ENCODE results near the gene RNF157.

RNF157 gene

GRCh38 chr17:76263896-76264295 lies 23.6 kb upstream of the RNF157 start:
- H3K4me3 ChIP-seq (ENCODE audit: low read depth, low read length): no peak overlapping the region
- no peaks in the 10 kb centered on the region for H3K27me3 ChIP-seq (ENCODE audit: control insufficient read depth, insufficient read depth, low read length)
- peaks cover 31% of the 10 kb centered on the region for H3K4me1 ChIP-seq
- H3K27ac ChIP-seq: peak overlapping the region; percentile 78
- H3K9ac ChIP-seq: no peak overlapping the region
- H3K4me2 ChIP-seq (ENCODE audit: low read length): no peak overlapping the region
- peaks cover 22% of the 10 kb centered on the region for H3K79me2 ChIP-seq
- TF ChIP-seq, protein P1, sequence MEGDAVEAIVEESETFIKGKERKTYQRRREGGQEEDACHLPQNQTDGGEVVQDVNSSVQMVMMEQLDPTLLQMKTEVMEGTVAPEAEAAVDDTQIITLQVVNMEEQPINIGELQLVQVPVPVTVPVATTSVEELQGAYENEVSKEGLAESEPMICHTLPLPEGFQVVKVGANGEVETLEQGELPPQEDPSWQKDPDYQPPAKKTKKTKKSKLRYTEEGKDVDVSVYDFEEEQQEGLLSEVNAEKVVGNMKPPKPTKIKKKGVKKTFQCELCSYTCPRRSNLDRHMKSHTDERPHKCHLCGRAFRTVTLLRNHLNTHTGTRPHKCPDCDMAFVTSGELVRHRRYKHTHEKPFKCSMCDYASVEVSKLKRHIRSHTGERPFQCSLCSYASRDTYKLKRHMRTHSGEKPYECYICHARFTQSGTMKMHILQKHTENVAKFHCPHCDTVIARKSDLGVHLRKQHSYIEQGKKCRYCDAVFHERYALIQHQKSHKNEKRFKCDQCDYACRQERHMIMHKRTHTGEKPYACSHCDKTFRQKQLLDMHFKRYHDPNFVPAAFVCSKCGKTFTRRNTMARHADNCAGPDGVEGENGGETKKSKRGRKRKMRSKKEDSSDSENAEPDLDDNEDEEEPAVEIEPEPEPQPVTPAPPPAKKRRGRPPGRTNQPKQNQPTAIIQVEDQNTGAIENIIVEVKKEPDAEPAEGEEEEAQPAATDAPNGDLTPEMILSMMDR (IDR thresholded peaks at IDR 0.05): no peak
- peak overlapping the region; percentile 92 for H2AFZ ChIP-seq
- no peaks in the 10 kb centered on the region for H3K36me3 ChIP-seq (ENCODE audit: control insufficient read depth, insufficient read depth, low read length)
- no peaks in the 10 kb centered on the region for H3K9me3 ChIP-seq (ENCODE audit: control insufficient read depth, low read length)

GRCh38 chr17:76262732-76263344 lies 22.5 kb upstream of the RNF157 start:
- H3K27ac ChIP-seq: peak overlapping the region; percentile 78
- no peaks in the 10 kb centered on the region for H3K9me3 ChIP-seq (ENCODE audit: control insufficient read depth, low read length)
- H3K27me3 ChIP-seq (ENCODE audit: control insufficient read depth, insufficient read depth, low read length): no peaks in the 10 kb centered on the region
- H3K4me3 ChIP-seq (ENCODE audit: low read depth, low read length): peak overlapping the region; percentile 28
- TF ChIP-seq, protein P1 (IDR thresholded peaks at IDR 0.05): no peak
- H3K79me2 ChIP-seq: peaks cover 12% of the 10 kb centered on the region
- H3K4me2 ChIP-seq (ENCODE audit: low read length): peak overlapping the region; percentile 51
- H3K9ac ChIP-seq: no peak overlapping the region
- peak overlapping the region; percentile 92 for H2AFZ ChIP-seq
- H3K4me1 ChIP-seq: peaks cover 25% of the 10 kb centered on the region
- H3K36me3 ChIP-seq (ENCODE audit: control insufficient read depth, insufficient read depth, low read length): no peaks in the 10 kb centered on the region

- peaks cover 16% of the 10 kb centered on the region for H3K4me1 ChIP-seq
- H3K27ac ChIP-seq: no peak overlapping the region
- no peaks in the 10 kb centered on the region for H3K27me3 ChIP-seq (ENCODE audit: control insufficient read depth, insufficient read depth, low read length)
- H2AFZ ChIP-seq: no peak overlapping the region
- H3K36me3 ChIP-seq (ENCODE audit: control insufficient read depth, insufficient read depth, low read length): no peaks in the 10 kb centered on the region
- H3K79me2 ChIP-seq: peaks cover 8% of the 10 kb centered on the region
- no peak overlapping the region for H3K9ac ChIP-seq
- H3K9me3 ChIP-seq (ENCODE audit: control insufficient read depth, low read length): no peaks in the 10 kb centered on the region
- TF ChIP-seq, protein P1 (IDR thresholded peaks at IDR 0.05): no peak
- H3K4me2 ChIP-seq (ENCODE audit: low read length): peak overlapping the region; percentile 18
- no peak overlapping the region for H3K4me3 ChIP-seq (ENCODE audit: low read depth, low read length)
Observed at GRCh38 chr17:76261421-76262215, 21.3 kb upstream of the RNF157 start.

GRCh38 chr17:76260669-76261068 lies 20.4 kb upstream of the RNF157 start:
- Histone ChIP-seq H3K9me3 (ENCODE audit: control insufficient read depth, low read length) (no peaks in the 10 kb centered on the region), H3K79me2 (peaks cover under 1% of the 10 kb centered on the region), H3K4me2 (ENCODE audit: low read length) (no peak overlapping the region), H3K9ac (no peak overlapping the region), H3K4me1 (peaks cover 16% of the 10 kb centered on the region), H2AFZ (peak overlapping the region; percentile 38), H3K27me3 (ENCODE audit: control insufficient read depth, insufficient read depth, low read length) (no peaks in the 10 kb centered on the region), H3K27ac (no peak overlapping the region), H3K36me3 (ENCODE audit: control insufficient read depth, insufficient read depth, low read length) (no peaks in the 10 kb centered on the region), H3K4me3 (ENCODE audit: low read depth, low read length) (no peak overlapping the region)
- TF ChIP-seq, protein P1 (IDR thresholded peaks at IDR 0.05): no peak

Data from parathyroid adenoma (tissue), 2 donors.